T-helper 2 cell treated with Interferon-gamma antibody and Interleukin-4, amounts not matched to agents 5 μg/mL and 100 μg/mL, for 36 hours (primary cell): ENCODE data around the gene ASIC3.
"Not testable (repeated sequence)": the region's sequence is repeated elsewhere in the genome, so short reads cannot be mapped to it uniquely, and the experiment has no call there.

ENCODE experiments used
- DNase-seq: peaks from one replicate; pipeline ENCODE4 v3.0.0; 2021; ENCODE audit warnings: low spot score
- H3K27ac Mint-ChIP-seq: one replicate; pipeline ENCODE4 v1.8.0; 2021; ENCODE audit warnings: mild to moderate bottlenecking, mixed read lengths
- H3K27me3 Mint-ChIP-seq: one replicate; pipeline ENCODE4 v1.8.0; 2021; ENCODE audit warnings: low read depth, mixed read lengths
- H3K36me3 Mint-ChIP-seq: one replicate; pipeline ENCODE4 v1.8.0; 2021; ENCODE audit warnings: low read depth, mixed read lengths
- H3K4me1 Mint-ChIP-seq: one replicate; pipeline ENCODE4 v1.8.0; 2021; ENCODE audit warnings: low read depth, mixed read lengths
- H3K4me3 Mint-ChIP-seq: one replicate; pipeline ENCODE4 v1.8.0; 2022; ENCODE audit warnings: mild to moderate bottlenecking, moderate library complexity, mixed read lengths
- H3K9me3 Mint-ChIP-seq: one replicate; pipeline ENCODE4 v1.8.0; 2021; ENCODE audit warnings: mixed read lengths

The ASIC3 gene

DNA sequence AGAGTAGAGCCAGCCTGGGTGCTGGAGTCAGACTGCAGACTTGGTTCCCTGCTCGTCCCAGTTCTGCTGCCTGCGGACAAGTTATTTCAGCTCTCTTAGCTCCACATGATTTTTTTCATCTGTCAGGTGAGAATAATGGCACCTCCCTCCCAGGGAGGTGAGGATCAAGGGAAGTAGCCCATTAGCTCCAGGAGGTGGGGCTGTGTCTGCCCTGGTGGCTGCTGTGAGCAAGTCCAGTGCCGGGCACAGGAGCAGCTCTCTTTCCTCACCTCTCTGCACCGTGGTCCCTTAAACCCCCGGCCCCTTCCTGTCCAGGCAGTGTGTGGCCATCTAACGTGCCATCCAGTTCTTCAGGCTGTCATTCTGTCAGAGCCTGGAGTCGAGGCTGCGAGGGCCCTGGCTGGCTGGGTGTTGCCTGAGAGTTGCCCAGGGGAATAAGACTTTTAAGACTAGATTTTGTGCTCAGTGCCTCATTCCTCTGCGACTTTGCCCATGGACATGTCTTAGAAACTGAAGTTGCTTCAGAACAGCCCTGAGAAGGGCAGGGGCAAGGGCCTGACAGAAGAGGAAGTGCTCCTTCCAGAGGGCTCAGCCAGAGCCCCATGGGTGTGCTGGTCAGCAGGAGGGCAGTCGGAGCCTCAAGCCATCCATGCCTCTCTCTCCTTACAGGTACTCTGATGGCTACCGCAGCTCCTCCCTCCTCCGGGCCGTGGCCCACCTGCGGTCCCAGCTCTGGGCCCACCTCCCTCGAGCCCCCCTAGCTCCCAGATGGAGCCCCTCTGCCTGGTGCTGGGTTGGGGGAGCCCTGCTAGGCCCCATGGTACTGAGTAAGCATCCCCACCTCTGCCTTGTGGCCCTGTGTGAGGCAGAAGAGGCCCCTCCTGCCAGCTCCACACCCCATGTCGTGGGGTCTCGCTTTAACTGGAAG lies 15.1 kb upstream of the ASIC3 start:
- Mint-ChIP-seq H3K36me3 (peaks cover 4% of the 10 kb centered on the region), H3K4me1 (peaks cover 10% of the 10 kb centered on the region), H3K27ac (no peak overlapping the region)

DNA sequence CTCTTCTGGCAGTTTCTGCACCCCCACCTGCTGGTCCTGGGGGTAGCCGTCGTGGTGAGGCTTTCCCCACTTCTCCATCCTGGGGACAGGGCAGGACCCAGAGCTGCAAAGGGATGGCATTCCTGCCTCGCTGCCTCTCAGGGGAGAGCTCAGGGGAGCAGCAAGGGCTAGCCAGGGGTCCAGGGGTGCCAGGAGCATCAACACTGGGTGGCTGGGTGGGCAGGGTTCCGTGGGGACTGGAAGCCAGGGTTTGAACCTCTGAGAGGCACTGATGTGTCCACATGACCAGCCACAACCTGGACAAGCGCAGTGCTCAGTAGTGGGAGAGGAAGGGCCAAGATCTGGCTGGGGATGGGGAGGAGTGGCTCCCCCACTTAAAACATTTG lies 14.5 kb upstream of the ASIC3 start:
- DNase-seq: no peak
- H3K4me3 Mint-ChIP-seq: no peak overlapping the region
- peaks cover 7% of the 10 kb centered on the region for H3K4me1 Mint-ChIP-seq
- H3K36me3 Mint-ChIP-seq: peaks cover 2% of the 10 kb centered on the region
- no peaks in the 10 kb centered on the region for H3K9me3 Mint-ChIP-seq
- no peak overlapping the region for H3K27ac Mint-ChIP-seq
- no peaks in the 10 kb centered on the region for H3K27me3 Mint-ChIP-seq

More for the DNA sequence above, 15.1 kb upstream of the ASIC3 start:
- Mint-ChIP-seq H3K27me3 (no peaks in the 10 kb centered on the region), H3K4me3 (no peak overlapping the region), H3K9me3 (no peaks in the 10 kb centered on the region)
- no peak for DNase-seq

DNA sequence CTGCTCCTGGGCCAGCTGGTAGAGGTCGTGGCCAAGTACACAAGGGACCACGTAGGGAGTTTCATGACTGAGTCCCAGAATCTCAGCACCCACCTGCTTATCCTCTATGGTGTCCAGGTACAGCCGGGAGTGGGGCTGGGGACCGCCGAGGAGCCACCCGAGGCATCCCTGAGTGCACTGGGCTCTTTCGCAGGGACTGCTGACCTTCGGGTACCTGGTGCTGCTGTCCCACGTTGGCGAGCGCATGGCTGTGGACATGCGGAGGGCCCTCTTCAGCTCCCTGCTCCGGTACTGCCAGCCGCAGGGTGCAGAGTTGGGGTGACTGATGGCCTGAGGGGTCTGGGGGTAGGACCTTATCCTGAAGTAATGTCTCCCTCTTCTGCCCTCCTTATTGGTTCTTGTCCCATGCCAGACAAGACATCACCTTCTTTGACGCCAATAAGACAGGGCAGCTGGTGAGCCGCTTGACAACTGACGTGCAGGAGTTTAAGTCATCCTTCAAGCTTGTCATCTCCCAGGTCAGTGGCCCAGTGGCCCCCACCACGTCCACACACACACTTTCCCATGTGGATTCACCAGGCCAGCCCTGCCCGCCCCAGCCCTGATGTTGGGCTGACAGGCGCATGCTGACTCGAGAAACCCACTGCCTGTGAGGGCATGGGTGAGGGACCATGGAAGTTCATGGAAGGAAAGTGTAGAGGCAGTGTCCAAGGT lies 13.9 kb upstream of the ASIC3 start:
- Mint-ChIP-seq H3K36me3 (peaks cover 3% of the 10 kb centered on the region), H3K27me3 (no peaks in the 10 kb centered on the region), H3K4me3 (no peak overlapping the region), H3K9me3 (no peaks in the 10 kb centered on the region), H3K27ac (no peak overlapping the region), H3K4me1 (peaks cover 6% of the 10 kb centered on the region)
- DNase-seq: no peak

DNA sequence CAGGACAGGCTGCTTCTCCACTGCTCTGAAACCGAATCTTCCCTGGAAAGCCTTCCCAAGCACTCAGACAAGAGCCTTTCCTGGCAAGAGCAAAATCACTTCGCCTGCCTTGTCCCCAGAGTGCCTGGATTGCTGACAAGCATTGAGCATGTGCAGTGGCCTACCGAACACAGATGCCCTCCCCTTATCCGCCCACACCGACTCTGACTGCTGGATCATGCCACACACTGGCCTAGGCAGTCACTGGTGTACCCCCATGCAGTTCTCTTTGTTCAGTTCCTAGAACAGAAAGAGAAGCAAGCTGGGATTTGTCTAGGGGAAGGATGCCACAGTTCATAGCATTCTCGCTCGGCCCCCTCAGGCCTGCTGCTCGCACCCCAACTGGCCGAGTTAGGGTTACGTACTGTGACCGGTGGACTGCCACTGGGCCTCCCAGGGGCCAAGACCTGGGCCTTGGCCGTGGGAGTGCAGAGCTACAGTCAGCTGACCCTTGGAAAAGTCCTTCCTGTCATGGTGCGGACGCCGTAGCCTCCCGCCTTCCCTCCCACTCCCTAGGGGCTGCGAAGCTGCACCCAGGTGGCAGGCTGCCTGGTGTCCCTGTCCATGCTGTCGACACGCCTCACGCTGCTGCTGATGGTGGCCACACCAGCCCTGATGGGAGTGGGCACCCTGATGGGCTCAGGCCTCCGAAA lies 13.2 kb upstream of the ASIC3 start:
- DNase-seq: no peak
- Mint-ChIP-seq H3K4me3 (no peak overlapping the region), H3K27ac (no peak overlapping the region), H3K4me1 (peaks cover 4% of the 10 kb centered on the region), H3K27me3 (no peaks in the 10 kb centered on the region), H3K36me3 (peaks cover 3% of the 10 kb centered on the region), H3K9me3 (no peaks in the 10 kb centered on the region)

DNA sequence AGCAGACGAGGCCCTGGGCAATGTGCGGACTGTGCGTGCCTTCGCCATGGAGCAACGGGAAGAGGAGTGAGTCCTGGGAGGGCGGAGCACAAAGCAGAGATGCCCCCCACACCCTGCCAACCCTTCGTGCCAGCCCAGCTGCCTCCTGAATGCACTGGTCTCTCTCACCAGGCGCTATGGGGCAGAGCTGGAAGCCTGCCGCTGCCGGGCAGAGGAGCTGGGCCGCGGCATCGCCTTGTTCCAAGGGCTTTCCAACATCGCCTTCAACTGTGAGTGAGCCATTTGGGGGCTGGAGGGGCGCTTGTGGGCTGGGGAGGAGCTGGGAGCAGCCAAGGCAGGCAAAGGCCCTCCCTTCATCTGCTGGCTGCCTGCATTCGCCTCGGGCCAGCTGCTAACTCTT lies 12.4 kb upstream of the ASIC3 start:
- Mint-ChIP-seq H3K4me1 (peaks cover 4% of the 10 kb centered on the region), H3K27ac (no peak overlapping the region), H3K36me3 (peaks cover 3% of the 10 kb centered on the region), H3K9me3 (no peaks in the 10 kb centered on the region), H3K27me3 (no peaks in the 10 kb centered on the region), H3K4me3 (no peak overlapping the region)
- DNase-seq: no peak

DNA sequence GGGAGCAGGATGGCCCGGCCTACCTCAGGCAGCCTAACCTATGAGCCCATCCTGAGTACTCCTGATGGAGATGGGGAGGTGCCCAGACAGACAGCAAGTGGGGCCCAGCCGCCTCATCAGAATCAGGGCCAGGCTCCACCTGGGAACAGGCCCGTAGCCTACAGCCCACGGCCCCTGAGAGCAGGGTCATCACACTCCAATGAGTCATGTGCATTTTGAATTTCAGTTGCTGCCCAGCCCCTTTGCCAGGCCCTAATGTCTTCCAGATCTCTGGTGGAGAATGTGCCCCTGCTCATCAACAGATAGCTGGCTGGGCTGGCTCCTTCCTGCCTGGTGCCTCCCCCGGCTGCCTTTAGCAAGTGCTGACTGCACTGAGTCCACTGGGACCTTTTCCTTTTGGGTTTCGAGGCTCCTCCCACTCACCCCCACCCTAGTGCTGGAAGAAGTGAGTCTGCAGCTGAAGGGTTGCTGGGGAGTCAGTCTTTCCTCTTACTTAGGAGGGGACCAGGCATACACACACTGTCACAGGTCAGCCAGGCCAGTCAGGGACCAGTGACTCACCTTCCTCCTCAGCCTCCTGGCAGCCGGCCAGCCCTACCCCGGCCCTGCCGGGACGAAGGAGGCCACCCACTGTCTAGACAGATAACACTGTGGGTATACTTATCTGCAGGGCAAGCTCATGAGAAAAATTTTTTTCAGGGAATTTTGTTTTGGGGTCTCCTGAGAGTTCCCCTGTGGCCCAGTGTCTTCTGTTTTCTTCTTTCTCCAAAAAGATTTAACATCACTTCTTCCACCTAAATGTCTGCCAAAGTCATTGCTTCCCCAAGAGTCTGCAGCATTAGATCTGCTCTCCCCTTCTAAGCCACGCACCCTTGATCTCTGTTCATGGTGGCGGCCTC lies 9.1 kb upstream of the ASIC3 start:
- no peak overlapping the region for H3K27ac Mint-ChIP-seq
- H3K27me3 Mint-ChIP-seq: no peaks in the 10 kb centered on the region
- DNase-seq: peak; percentile 90
- H3K36me3 Mint-ChIP-seq: peaks cover 5% of the 10 kb centered on the region
- H3K9me3 Mint-ChIP-seq: no peaks in the 10 kb centered on the region
- peaks cover 4% of the 10 kb centered on the region for H3K4me1 Mint-ChIP-seq
- H3K4me3 Mint-ChIP-seq: no peak overlapping the region

DNA sequence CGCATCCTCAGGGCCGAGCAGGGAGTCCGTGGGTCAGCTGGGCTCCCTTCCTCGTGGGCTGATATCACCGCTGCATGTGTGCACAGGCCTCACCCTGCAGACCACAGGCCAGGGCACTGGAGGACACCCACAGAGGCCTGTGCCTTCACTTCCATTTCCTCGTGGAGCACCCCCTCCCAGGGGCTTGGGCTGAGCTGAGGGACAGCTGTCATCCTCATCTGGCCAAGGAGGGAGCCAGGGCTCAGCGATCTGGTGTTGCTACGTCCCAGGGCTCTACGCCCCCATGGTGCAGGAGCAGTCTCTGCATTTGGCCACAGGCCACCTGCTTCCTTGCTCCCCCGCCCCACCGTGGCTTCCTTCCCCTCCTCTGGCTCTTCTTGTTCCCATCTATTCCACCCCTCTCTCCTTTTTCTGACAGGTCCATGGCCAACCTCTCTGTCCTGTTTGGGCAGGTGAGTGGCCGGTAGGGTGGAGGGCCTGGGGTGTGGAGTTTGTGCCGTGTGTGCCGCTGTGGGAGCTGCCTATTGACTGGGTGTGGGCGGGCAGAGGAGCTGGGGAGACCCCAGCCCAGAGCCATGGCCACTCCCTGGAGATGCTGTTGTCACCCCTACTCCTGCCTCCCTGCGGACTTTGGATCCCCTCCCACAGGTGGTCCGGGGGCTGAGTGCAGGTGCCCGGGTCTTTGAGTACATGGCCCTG lies 8.3 kb upstream of the ASIC3 start:
- H3K27ac Mint-ChIP-seq: no peak overlapping the region
- H3K36me3 Mint-ChIP-seq: peaks cover 8% of the 10 kb centered on the region
- H3K4me1 Mint-ChIP-seq: peaks cover 4% of the 10 kb centered on the region
- no peak overlapping the region for H3K4me3 Mint-ChIP-seq
- H3K9me3 Mint-ChIP-seq: no peaks in the 10 kb centered on the region
- no peaks in the 10 kb centered on the region for H3K27me3 Mint-ChIP-seq
- DNase-seq: no peak

DNA sequence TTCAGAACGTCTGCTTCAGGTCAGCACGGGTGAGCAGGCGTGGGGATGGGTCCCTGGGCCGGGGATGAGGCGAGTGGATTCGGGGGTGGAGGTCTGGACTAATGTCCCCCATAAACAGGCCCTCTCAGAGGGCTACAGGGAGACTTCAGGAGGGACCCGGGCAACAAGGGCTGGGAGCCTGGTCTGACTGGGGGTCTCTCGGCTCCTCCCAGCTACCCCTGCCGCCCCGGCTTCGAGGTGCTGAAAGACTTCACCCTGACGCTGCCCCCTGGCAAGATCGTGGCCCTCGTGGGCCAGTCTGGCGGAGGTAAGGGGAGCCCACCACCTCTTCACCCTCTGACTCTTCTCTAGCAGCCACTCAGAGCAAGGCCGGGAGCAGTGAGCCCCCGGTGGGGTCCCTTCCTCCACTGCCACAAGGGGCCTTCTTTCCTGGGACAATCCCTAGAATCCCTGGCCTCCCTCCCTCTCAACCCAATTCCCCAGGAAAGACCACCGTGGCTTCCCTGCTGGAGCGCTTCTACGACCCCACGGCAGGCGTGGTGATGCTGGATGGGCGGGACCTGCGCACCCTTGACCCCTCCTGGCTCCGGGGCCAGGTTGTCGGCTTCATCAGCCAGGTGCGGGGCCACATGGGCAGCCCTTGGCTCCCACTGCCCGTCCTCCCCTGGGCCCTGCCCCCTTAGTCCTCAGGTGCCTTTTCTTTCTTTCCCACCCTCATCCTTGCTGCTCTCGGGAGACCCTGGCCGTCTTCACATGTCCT lies 7.5 kb upstream of the ASIC3 start:
- no peak overlapping the region for H3K27ac Mint-ChIP-seq
- H3K4me1 Mint-ChIP-seq: peaks cover 4% of the 10 kb centered on the region
- peaks cover 8% of the 10 kb centered on the region for H3K36me3 Mint-ChIP-seq
- H3K9me3 Mint-ChIP-seq: no peaks in the 10 kb centered on the region
- no peaks in the 10 kb centered on the region for H3K27me3 Mint-ChIP-seq
- H3K4me3 Mint-ChIP-seq: no peak overlapping the region
- no peak for DNase-seq

DNA sequence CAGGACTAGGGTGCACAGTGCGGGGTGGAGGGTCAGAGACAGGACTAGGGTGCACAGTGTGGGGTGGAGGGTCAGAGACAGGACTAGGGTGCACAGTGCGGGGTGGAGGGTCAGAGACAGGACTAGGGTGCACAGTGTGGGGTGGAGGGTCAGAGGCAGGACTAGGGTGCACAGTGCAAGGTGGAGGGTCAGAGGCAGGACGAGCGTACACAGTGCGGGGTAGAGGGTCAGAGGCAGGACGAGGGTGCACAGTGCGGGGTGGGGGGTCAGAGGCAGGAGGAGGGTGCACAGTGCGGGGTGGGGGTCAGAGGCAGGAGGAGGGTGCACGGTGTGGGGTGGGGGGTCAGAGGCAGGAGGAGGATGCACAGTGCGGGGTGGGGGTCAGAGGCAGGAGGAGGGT lies 4.9 kb upstream of the ASIC3 start:
- not testable (repeated sequence) for H3K27ac Mint-ChIP-seq, DNase-seq, H3K36me3 Mint-ChIP-seq, H3K4me1 Mint-ChIP-seq, H3K27me3 Mint-ChIP-seq, H3K9me3 Mint-ChIP-seq, H3K4me3 Mint-ChIP-seq

DNA sequence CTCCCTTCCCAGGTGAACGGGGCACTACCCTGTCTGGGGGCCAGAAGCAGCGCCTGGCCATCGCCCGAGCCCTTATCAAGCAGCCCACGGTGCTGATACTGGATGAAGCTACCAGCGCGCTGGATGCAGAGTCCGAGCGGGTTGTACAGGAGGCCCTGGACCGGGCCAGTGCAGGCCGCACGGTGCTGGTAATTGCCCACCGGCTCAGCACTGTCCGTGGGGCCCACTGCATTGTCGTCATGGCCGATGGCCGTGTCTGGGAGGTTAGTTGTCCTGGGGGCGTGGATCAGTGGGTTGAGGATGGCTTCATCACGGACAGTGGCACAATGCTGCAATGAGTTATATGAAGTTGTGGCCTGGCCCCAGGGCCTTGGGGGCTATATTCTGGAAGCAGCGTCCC lies 4.4 kb upstream of the ASIC3 start:
- no peak for DNase-seq
- Mint-ChIP-seq H3K4me1 (peaks cover 4% of the 10 kb centered on the region), H3K27ac (no peak overlapping the region), H3K36me3 (peaks cover 6% of the 10 kb centered on the region), H3K27me3 (no peaks in the 10 kb centered on the region), H3K9me3 (no peaks in the 10 kb centered on the region), H3K4me3 (no peak overlapping the region)

DNA sequence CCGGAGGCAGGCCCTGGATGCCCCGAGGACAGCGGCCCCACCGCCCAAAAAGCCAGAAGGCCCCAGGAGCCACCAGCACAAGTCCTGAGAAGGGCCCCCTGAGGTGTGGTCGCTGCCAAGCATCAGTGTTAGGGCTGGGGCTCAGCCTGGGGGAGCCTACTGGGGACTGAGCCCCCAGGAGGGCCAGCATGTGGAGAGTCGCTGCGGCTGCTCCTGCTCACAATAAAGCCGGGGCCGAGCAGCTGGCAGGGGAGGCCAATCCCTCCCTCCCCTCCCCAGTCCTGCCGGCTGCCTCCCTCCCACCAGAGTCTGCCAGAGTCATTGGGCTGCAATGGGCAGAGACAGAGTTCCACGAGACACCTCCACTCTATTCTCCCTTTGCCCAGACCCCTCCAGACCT lies 3.1 kb upstream of the ASIC3 start:
- no peak overlapping the region for H3K27ac Mint-ChIP-seq
- no peaks in the 10 kb centered on the region for H3K4me1 Mint-ChIP-seq
- peaks cover 5% of the 10 kb centered on the region for H3K36me3 Mint-ChIP-seq
- H3K4me3 Mint-ChIP-seq: no peak overlapping the region
- H3K27me3 Mint-ChIP-seq: peaks cover 3% of the 10 kb centered on the region
- no peaks in the 10 kb centered on the region for H3K9me3 Mint-ChIP-seq
- DNase-seq: no peak

DNA sequence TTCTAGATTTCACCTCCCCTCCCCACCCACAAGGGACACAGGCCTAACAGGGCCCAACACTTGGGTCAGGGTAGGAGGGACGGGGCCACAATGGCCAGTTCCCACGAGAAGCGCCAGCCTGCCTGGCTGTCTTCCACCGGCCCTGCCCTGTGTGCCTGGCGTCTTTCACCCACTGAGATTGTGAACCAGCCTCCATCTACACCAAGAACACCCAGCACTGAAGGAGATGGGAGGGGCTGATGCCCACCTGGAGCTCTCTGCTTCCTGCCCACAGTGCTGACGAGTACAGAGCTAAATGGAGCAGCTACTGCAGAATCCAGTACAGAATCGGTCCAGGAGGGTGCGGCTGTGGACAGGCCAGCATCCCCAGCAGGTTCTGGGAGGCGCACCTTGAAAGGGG lies 2.4 kb upstream of the ASIC3 start:
- Mint-ChIP-seq H3K36me3 (peaks cover 5% of the 10 kb centered on the region), H3K4me3 (no peak overlapping the region), H3K27me3 (peaks cover 3% of the 10 kb centered on the region), H3K27ac (no peak overlapping the region), H3K4me1 (no peaks in the 10 kb centered on the region), H3K9me3 (no peaks in the 10 kb centered on the region)
- no peak for DNase-seq
